A673 (cell line): Measurements from ENCODE around the gene KIT. TPM values are rescaled to one million over a fixed set of nuclear protein-coding genes. Genes with fewer than 3 reads are reported as not detected.

ENCODE experiments used
- BruUV-seq: library from RNA; stranded (reverse); fragments of 400-500 nt; replicated peaks from 2 replicates; lab custom pipeline; 2021; lab: Mats Ljungman, UMichigan
- CTCF ChIA-PET: fragments of 300-600 bp; sonication (Branson Sonifier 250); formaldehyde crosslinking; loops from one replicate; lab custom pipeline; 2022; ENCODE audit warnings: antibody characterized with exemption; lab: Charles Lee
- POLR2A ChIA-PET: fragments of 300-600 bp; sonication (Branson Sonifier 250); formaldehyde crosslinking; loops from one replicate; lab custom pipeline; 2022; ENCODE audit warnings: antibody characterized with exemption; ENCODE audit not compliant: low non-redundant PET; lab: Charles Lee
- DNase-seq: peaks from one replicate; pipeline ENCODE4 v3.0.0-alpha.2; 2015; ENCODE audit warnings: low spot score
- H3K27ac ChIP-seq: fragments of 200-600 bp; sonication (generic); 2 replicates; pipeline ENCODE4 v1.5.1; 2016; ENCODE audit warnings: mixed run types, low read depth, mild to moderate bottlenecking, mixed read lengths, antibody characterized with exemption, low read length; ENCODE audit not compliant: poor library complexity, severe bottlenecking
- H3K27me3 ChIP-seq: fragments of 200-600 bp; sonication (generic); replicated peaks from 2 replicates; pipeline ENCODE4 v1.6.1; 2017; ENCODE audit warnings: mixed run types, low read depth, mild to moderate bottlenecking, mixed read lengths, antibody characterized with exemption, low read length; ENCODE audit not compliant: insufficient read depth, poor library complexity
- H3K36me3 ChIP-seq: fragments of 200-600 bp; sonication (generic); 2 replicates; pipeline ENCODE4 v1.6.1; 2016; ENCODE audit warnings: mixed run types, mild to moderate bottlenecking, mixed read lengths, antibody characterized with exemption, low read length; ENCODE audit not compliant: insufficient read depth, poor library complexity, severe bottlenecking
- H3K4me1 ChIP-seq: fragments of 200-600 bp; sonication (generic); 2 replicates; pipeline ENCODE4 v1.6.1; 2017; ENCODE audit warnings: mixed run types, mild to moderate bottlenecking, mixed read lengths, antibody characterized with exemption, low read length; ENCODE audit not compliant: insufficient read depth, poor library complexity, severe bottlenecking
- H3K4me3 ChIP-seq: fragments of 200-600 bp; sonication (generic); 2 replicates; pipeline ENCODE4 v1.5.1; 2016; ENCODE audit warnings: low read depth, mixed run types, mild to moderate bottlenecking, mixed read lengths, low read length; ENCODE audit not compliant: poor library complexity, severe bottlenecking
- H3K9me3 ChIP-seq: fragments of 200-600 bp; sonication (generic); 2 replicates; pipeline ENCODE4 v1.6.1; 2016; ENCODE audit warnings: mixed run types, low read depth, mild to moderate bottlenecking, mixed read lengths, antibody characterized with exemption, low read length; ENCODE audit not compliant: poor library complexity, severe bottlenecking
- EZH2 ChIP-seq: fragments of 200-600 bp; sonication (generic); IDR thresholded peaks from 2 replicates; pipeline ENCODE4 v1.6.1; 2017; ENCODE audit warnings: borderline replicate concordance, low read depth, mild to moderate bottlenecking, mixed read lengths, antibody characterized with exemption, low read length; ENCODE audit not compliant: poor library complexity, severe bottlenecking
- intact Hi-C: fragments of 100-400 bp; cut with micrococcal nuclease; formaldehyde crosslinking; loops from one replicate; pipeline ENCODE4 v1.10.0; 2022; ENCODE audit not compliant: unreplicated experiment
- total RNA-seq: library from RNA; stranded (reverse); gene quantifications from 2 replicates; pipeline ENCODE4 v1.2.3, GENCODE V29; 2021
- TF ChIP-seq, protein P1 (sequence below): fragments of 300-800, 200-600 bp; sonication (generic); conservative IDR thresholded peaks from 2 replicates; pipeline ENCODE4 v1.5.1; 2017; ENCODE audit warnings: low read depth, mild to moderate bottlenecking, antibody characterized with exemption, low read length, moderate library complexity, mixed read lengths

The KIT gene
- total RNA-seq, 1 experiment from 2014 or later, result 9.5 TPM

DNA sequence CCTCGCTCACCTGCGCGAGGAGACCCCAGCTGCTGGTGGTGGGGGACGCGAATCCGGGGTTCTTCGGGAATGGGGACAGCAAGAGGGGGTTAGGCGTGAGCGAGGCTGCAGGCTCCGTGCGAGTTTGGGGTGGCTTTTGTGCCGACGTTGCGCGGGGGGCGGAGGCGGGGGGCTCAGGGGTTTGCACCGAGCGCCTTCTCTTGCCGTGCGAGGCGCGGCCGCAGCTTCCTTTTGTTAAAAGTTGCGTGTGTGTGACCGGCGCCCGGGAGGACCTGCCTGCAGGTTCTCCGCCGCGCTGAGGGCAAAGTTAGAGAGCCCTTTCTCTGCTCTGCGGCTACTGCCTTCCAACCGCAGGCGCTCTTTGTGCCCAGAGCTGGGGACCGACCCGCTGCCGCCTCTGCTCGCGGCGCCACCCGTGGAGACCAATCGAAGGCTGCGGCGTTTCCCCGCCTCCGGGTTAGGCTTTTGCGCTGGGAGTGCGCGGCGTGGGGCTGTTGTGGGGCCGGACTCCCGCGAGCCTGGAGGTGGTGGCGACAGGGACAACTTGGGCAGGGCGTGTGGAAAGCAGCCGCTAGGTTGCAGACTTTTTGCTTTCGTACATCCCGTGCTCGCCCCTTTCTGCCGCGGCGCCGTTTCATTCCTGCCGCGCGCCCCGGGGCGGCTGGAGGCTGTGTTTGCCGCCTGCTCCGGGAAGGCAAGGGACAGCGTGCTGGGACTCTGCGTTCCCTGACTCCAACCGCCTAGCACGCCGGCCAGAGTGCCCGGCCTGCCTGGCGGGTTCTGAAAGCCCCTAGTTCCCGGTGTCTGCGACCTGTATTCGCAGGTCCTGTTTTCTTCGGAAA lies 716 bp downstream of the KIT start:
- CTCF ChIA-PET, result no interaction called here
- intact Hi-C loops, result no loop called here
- no TSS peak for BruUV-seq

DNA sequence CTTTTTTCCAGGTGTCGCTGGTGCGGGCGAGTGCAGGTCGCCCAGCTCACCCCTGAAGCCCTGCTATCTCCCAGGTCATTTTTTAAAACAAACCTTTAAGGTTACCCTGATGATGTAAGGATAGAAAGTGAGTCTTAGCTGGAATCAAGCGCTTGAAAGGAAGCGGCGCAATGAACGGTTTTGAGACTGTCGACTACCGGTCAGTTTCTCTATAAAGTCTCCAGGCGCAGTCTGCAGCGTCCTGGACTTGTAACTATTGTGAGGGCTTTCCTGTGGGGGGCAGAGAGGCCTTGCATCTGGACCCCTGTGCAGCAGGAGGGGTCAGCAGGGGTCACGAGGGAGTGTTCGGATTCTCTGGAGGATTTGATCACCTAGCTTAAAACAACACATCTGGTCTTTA lies 1.6 kb downstream of the KIT start:
- Histone ChIP-seq H3K9me3 (no peaks in the 10 kb centered on the region), H3K36me3 (no peaks in the 10 kb centered on the region), H3K4me3 (peak overlapping the region; percentile 62), H3K4me1 (peaks cover 28% of the 10 kb centered on the region), H3K27ac (no peak overlapping the region), H3K27me3 (no peaks in the 10 kb centered on the region)
- TSS peak; percentile 27 for BruUV-seq
- intact Hi-C loops, result no loop called here
- POLR2A ChIA-PET, result no interaction called here
- CTCF ChIA-PET, result no interaction called here
- no peak for DNase-seq
- TF ChIP-seq EZH2, result no peak
- TF ChIP-seq, protein P1, sequence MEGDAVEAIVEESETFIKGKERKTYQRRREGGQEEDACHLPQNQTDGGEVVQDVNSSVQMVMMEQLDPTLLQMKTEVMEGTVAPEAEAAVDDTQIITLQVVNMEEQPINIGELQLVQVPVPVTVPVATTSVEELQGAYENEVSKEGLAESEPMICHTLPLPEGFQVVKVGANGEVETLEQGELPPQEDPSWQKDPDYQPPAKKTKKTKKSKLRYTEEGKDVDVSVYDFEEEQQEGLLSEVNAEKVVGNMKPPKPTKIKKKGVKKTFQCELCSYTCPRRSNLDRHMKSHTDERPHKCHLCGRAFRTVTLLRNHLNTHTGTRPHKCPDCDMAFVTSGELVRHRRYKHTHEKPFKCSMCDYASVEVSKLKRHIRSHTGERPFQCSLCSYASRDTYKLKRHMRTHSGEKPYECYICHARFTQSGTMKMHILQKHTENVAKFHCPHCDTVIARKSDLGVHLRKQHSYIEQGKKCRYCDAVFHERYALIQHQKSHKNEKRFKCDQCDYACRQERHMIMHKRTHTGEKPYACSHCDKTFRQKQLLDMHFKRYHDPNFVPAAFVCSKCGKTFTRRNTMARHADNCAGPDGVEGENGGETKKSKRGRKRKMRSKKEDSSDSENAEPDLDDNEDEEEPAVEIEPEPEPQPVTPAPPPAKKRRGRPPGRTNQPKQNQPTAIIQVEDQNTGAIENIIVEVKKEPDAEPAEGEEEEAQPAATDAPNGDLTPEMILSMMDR, result no peak

More for the DNA sequence above, 716 bp downstream of the KIT start:
- POLR2A ChIA-PET, result no interaction called here
- peak; percentile 66 for DNase-seq
- peaks cover 21% of the 10 kb centered on the region for H3K4me1 ChIP-seq
- no peaks in the 10 kb centered on the region for H3K9me3 ChIP-seq
- no peaks in the 10 kb centered on the region for H3K27me3 ChIP-seq
- H3K27ac ChIP-seq, result no peak overlapping the region
- no peak for TF ChIP-seq EZH2
- TF ChIP-seq, protein P1, result peak; percentile 39
- no peaks in the 10 kb centered on the region for H3K36me3 ChIP-seq
- peak overlapping the region; percentile 62 for H3K4me3 ChIP-seq

DNA sequence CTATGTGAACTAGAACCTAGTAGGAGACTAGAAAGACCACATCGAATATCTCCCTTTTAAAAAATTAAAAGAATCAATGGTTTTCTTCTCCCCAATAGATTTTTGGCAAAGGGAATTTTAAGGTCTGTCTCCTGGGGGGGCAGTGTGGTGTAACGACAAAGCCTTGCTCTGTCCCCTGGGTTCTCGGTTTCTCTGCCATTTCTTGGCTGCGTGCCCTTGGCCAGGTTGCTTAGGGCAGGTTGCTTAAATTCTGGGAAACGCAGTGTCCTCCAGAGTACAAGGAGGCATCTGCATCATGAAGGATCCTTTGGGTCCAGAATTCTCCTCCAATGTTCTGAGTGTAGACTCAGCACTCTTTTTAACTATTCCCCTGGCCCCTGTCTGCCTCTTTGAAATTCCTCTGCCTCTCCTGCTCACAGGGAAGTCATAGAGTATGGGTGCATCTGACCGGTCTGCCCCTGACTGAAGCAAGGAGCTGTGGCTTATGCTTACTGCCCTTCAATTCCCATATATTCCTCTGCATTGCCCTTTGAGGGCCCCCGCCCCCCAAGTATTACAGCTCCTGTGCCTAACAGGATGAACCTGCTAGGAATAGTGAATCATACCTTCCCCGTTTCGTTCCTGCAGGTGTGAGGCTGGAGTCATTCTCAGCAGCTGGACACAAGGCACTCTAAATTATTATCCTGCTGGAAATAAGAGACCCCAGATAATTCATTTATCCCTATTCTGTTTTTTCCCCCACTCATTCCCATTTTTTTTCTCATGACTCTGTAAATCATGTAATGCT lies 2.2 kb downstream of the KIT start:
- H3K4me3 ChIP-seq, result peak overlapping the region; percentile 62
- H3K9me3 ChIP-seq, result no peaks in the 10 kb centered on the region
- no peaks in the 10 kb centered on the region for H3K27me3 ChIP-seq
- BruUV-seq, result no TSS peak
- ChIA-PET POLR2A (no interaction called here), CTCF (no interaction called here)
- no peak overlapping the region for H3K27ac ChIP-seq
- DNase-seq, result no peak
- no peak for TF ChIP-seq EZH2
- TF ChIP-seq, protein P1, result no peak
- peaks cover 28% of the 10 kb centered on the region for H3K4me1 ChIP-seq
- H3K36me3 ChIP-seq, result no peaks in the 10 kb centered on the region
- intact Hi-C loops, result no loop called here
